ENCODE data around the gene ZNF280C.
A peak's percentile ranks its signal among the peaks of the same experiment; 100 is the strongest.

The ZNF280C gene

DNA sequence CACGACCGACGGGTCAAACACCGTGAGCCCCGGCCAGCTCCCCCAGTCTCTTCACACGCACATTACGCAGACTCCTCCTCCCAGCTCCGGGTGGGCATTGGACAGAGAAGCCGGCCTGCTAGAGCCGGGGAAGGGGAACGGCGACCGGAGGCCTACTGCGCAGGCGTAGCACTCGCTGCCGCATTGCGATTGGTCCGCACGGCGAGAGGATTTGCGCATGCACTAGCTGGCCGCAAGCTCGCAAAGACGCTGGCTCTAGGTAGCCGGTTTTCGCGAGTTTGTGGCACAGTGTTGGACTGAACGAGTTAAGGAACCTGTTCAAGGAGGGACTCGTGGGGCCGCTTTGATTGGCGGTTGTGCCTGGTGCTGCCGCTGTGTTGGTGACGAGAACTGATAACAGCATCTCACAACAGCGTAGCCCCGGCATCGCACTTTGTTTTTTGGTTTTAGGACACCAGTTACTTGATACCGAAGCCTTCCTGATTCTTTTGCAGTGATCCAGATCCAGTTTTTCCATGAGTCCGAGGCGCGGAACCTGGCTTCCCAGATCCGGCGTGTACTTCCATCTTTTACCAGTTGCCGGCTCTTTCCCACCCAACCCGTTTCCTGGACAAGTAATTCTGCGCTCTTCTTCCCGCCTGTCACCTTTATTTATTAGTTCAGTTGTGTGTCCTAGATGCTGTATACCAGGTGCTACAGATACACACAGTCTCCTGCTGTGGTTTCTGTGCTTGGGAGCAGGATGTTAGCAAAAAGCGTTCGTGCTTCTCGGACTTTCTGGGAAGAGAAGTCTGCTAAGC is 102.8 kb downstream of the ZNF280C start, which contains the start of gene AIFM1:
TSS of gene AIFM1 (minus strand) at position 139 of the 800 bp plus-strand sequence. CDS start 185 bp downstream, outside the sequence.
- Histone ChIP-seq H3K4me2 (ENCODE audit: low read depth, low read length, poor library complexity, severe bottlenecking) (peak within 1 kb of the TSS; percentile 91), H3K9ac (ENCODE audit: low read length) (peak within 1 kb of the TSS; percentile 82), H3K79me2 (ENCODE audit: insufficient read depth, low read length) (peaks cover 36% of the 10 kb centered on the region), H3K4me3 (ENCODE audit: insufficient read depth, low read length, poor library complexity, severe bottlenecking) (peak within 1 kb of the TSS; percentile 98), H3F3A (ENCODE audit: insufficient read depth) (peaks cover 11% of the 10 kb centered on the region; the same call in 1 of the 2 replicates), H4K20me1 (ENCODE audit: low read depth, low read length) (no peaks in the 10 kb centered on the region), H3K27me3 (ENCODE audit: low read length) (no peaks in the 10 kb centered on the region), H3K36me3 (ENCODE audit: low read length) (no peaks in the 10 kb centered on the region), H3K9me3 (ENCODE audit: insufficient read depth, low read length) (no peaks in the 10 kb centered on the region), H3K27ac (ENCODE audit: low read depth, low read length) (peak within 1 kb of the TSS; percentile 95), H2AFZ (ENCODE audit: low read depth, low read length, severe bottlenecking) (no peak within 1 kb of the TSS), H3K9me2 (replicated peaks; ENCODE audit: insufficient read depth, low read length) (no peaks in the 10 kb centered on the region)
- TF ChIP-seq, protein P1, sequence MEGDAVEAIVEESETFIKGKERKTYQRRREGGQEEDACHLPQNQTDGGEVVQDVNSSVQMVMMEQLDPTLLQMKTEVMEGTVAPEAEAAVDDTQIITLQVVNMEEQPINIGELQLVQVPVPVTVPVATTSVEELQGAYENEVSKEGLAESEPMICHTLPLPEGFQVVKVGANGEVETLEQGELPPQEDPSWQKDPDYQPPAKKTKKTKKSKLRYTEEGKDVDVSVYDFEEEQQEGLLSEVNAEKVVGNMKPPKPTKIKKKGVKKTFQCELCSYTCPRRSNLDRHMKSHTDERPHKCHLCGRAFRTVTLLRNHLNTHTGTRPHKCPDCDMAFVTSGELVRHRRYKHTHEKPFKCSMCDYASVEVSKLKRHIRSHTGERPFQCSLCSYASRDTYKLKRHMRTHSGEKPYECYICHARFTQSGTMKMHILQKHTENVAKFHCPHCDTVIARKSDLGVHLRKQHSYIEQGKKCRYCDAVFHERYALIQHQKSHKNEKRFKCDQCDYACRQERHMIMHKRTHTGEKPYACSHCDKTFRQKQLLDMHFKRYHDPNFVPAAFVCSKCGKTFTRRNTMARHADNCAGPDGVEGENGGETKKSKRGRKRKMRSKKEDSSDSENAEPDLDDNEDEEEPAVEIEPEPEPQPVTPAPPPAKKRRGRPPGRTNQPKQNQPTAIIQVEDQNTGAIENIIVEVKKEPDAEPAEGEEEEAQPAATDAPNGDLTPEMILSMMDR (IDR thresholded peaks at IDR 0.05; ENCODE audit: insufficient read depth, low read length, poor library complexity, severe bottlenecking): no peak

GRCh38 chrX:130165181-130165702 is 103.5 kb downstream of the ZNF280C start:
- Histone ChIP-seq H3K9ac (ENCODE audit: low read length) (peak overlapping the region; percentile 82), H3F3A (ENCODE audit: insufficient read depth) (peaks cover 10% of the 10 kb centered on the region; the same call in 1 of the 2 replicates), H3K4me2 (ENCODE audit: low read depth, low read length, poor library complexity, severe bottlenecking) (peak overlapping the region; percentile 91), H4K20me1 (ENCODE audit: low read depth, low read length) (no peaks in the 10 kb centered on the region), H3K27me3 (ENCODE audit: low read length) (no peaks in the 10 kb centered on the region), H3K9me3 (ENCODE audit: insufficient read depth, low read length) (no peaks in the 10 kb centered on the region), H2AFZ (ENCODE audit: low read depth, low read length, severe bottlenecking) (no peak overlapping the region), H3K36me3 (ENCODE audit: low read length) (no peaks in the 10 kb centered on the region), H3K9me2 (replicated peaks; ENCODE audit: insufficient read depth, low read length) (no peaks in the 10 kb centered on the region), H3K79me2 (ENCODE audit: insufficient read depth, low read length) (peaks cover 38% of the 10 kb centered on the region), H3K4me3 (ENCODE audit: insufficient read depth, low read length, poor library complexity, severe bottlenecking) (peak overlapping the region; percentile 74), H3K27ac (ENCODE audit: low read depth, low read length) (peak overlapping the region; percentile 31)
- TF ChIP-seq EZH2phosphoT487 (conservative IDR thresholded peaks at IDR 0.05; ENCODE audit: low read length): no peak
- TF ChIP-seq, protein P1 (IDR thresholded peaks at IDR 0.05; ENCODE audit: insufficient read depth, low read length, poor library complexity, severe bottlenecking): no peak

DNA sequence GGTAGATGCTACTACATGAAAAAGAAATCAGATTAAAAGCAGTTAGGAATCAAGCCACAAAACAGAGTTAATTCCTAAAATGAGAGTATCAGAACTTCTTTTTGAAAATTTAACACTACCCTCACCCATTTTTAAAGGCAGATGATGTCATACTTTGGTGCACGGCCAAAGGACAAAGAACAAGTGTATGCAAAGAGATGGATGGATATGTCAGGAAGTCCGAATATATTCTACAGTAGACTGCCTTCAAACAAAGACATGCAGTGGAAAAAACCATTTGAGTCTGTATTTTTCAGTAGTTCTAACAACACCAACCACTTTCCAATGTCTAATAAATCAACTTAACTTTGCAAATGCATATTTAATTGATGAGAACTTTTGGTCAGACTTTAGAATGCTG is 105.3 kb downstream of the ZNF280C start:
- Histone ChIP-seq H3K27ac (ENCODE audit: low read depth, low read length) (no peak overlapping the region), H3K79me2 (ENCODE audit: insufficient read depth, low read length) (peaks cover 51% of the 10 kb centered on the region), H3K4me2 (ENCODE audit: low read depth, low read length, poor library complexity, severe bottlenecking) (no peak overlapping the region), H3F3A (ENCODE audit: insufficient read depth) (no peaks in the 10 kb centered on the region), H3K9me3 (ENCODE audit: insufficient read depth, low read length) (no peaks in the 10 kb centered on the region), H3K9me2 (replicated peaks; ENCODE audit: insufficient read depth, low read length) (no peaks in the 10 kb centered on the region), H3K9ac (ENCODE audit: low read length) (no peak overlapping the region), H3K27me3 (ENCODE audit: low read length) (no peaks in the 10 kb centered on the region), H2AFZ (ENCODE audit: low read depth, low read length, severe bottlenecking) (no peak overlapping the region), H3K4me3 (ENCODE audit: insufficient read depth, low read length, poor library complexity, severe bottlenecking) (no peak overlapping the region), H4K20me1 (ENCODE audit: low read depth, low read length) (no peaks in the 10 kb centered on the region), H3K36me3 (ENCODE audit: low read length) (no peaks in the 10 kb centered on the region)
- TF ChIP-seq EZH2phosphoT487 (conservative IDR thresholded peaks at IDR 0.05; ENCODE audit: low read length): no peak
- TF ChIP-seq, protein P1 (IDR thresholded peaks at IDR 0.05; ENCODE audit: insufficient read depth, low read length, poor library complexity, severe bottlenecking): no peak
